ENCODE data around the gene MEP1A. TPM values are rescaled to one million over a fixed set of nuclear protein-coding genes. Genes with fewer than 3 reads are reported as not detected.

The MEP1A gene
- total RNA-seq, 2 donors from 2014 or later, result not detected

- Histone ChIP-seq H3K4me1 (no peaks in the 10 kb centered on the region), H3K27me3 (no peaks in the 10 kb centered on the region), H3K36me3 (no peaks in the 10 kb centered on the region), H3K27ac (no peak overlapping the region), H3K4me3 (no peak overlapping the region), H3K9me3 (no peaks in the 10 kb centered on the region)
- DNase-seq (ENCODE audit: low spot score), result no peak
- TF ChIP-seq, protein P1, sequence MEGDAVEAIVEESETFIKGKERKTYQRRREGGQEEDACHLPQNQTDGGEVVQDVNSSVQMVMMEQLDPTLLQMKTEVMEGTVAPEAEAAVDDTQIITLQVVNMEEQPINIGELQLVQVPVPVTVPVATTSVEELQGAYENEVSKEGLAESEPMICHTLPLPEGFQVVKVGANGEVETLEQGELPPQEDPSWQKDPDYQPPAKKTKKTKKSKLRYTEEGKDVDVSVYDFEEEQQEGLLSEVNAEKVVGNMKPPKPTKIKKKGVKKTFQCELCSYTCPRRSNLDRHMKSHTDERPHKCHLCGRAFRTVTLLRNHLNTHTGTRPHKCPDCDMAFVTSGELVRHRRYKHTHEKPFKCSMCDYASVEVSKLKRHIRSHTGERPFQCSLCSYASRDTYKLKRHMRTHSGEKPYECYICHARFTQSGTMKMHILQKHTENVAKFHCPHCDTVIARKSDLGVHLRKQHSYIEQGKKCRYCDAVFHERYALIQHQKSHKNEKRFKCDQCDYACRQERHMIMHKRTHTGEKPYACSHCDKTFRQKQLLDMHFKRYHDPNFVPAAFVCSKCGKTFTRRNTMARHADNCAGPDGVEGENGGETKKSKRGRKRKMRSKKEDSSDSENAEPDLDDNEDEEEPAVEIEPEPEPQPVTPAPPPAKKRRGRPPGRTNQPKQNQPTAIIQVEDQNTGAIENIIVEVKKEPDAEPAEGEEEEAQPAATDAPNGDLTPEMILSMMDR (IDR thresholded peaks at IDR 0.05), result peak; percentile 62 to 75
Measured at GRCh38 chr6:46781478-46782378, 11.5 kb upstream of the MEP1A start.

DNA sequence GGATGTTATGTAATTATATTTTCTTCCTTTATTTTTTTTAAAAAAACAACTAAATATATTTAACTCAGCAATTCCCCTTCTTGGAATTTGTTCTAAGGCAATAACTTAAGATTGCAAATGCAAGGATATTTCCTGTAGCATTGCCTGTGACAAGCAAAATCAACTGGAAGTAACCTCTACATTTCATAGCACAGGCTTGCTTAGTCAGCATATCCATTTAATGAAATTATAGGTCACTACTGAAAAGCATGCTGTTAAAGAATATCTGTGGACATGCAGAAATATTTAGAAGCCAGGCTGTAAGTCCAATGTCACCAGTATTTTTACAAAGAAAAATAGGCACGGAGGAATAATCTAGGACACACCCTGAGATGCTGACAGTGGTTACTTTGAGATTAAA, 8.7 kb upstream of the MEP1A start:
- Histone ChIP-seq H3K9me3 (no peaks in the 10 kb centered on the region), H3K36me3 (no peaks in the 10 kb centered on the region), H3K27ac (no peak overlapping the region), H3K4me3 (no peak overlapping the region), H3K27me3 (no peaks in the 10 kb centered on the region), H3K4me1 (no peaks in the 10 kb centered on the region)
- no peak for DNase-seq (ENCODE audit: low spot score)
- TF ChIP-seq, protein P1 (IDR thresholded peaks at IDR 0.05), result no peak

GRCh38 chr6:46787871-46788540, 5.2 kb upstream of the MEP1A start:
- H3K27me3 ChIP-seq, result no peaks in the 10 kb centered on the region
- H3K36me3 ChIP-seq, result no peaks in the 10 kb centered on the region
- no peak overlapping the region for H3K27ac ChIP-seq
- H3K9me3 ChIP-seq, result no peaks in the 10 kb centered on the region
- no peaks in the 10 kb centered on the region for H3K4me1 ChIP-seq
- TF ChIP-seq, protein P1 (IDR thresholded peaks at IDR 0.05), result no peak
- H3K4me3 ChIP-seq, result no peak overlapping the region
- no peak for DNase-seq (ENCODE audit: low spot score)

DNA sequence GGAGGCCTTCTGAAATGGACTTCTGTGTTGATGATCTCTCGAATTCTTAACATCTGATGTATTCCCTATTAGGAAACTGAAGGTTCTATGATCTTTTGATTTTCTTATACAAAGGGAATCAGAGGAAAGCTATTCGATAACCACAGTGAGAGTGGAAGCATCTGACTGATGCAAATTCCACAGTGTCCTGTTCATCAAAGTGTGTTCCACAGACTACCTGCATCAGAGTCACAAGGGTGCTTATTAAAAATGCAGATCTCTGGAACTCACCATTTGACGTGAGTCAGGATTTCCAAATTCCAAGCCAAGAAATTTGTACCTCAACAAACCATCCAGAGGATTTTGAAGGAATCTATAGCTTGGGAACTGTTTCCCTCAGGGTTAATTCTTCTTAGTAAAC, 4.4 kb upstream of the MEP1A start:
- DNase-seq (ENCODE audit: low spot score), result no peak
- Histone ChIP-seq H3K4me3 (no peak overlapping the region), H3K27me3 (no peaks in the 10 kb centered on the region), H3K9me3 (no peaks in the 10 kb centered on the region), H3K36me3 (no peaks in the 10 kb centered on the region), H3K27ac (no peak overlapping the region), H3K4me1 (no peaks in the 10 kb centered on the region)
- TF ChIP-seq, protein P1 (IDR thresholded peaks at IDR 0.05), result no peak

- TF ChIP-seq, protein P1 (IDR thresholded peaks at IDR 0.05), result no peak
- no peaks in the 10 kb centered on the region for H3K27me3 ChIP-seq
- no peaks in the 10 kb centered on the region for H3K9me3 ChIP-seq
Measured at GRCh38 chr6:46789434-46790354, 3.5 kb upstream of the MEP1A start.

More at GRCh38 chr6:46789434-46790354, 3.5 kb upstream of the MEP1A start:
- H3K36me3 ChIP-seq, result no peaks in the 10 kb centered on the region
- no peak overlapping the region for H3K27ac ChIP-seq
- H3K4me1 ChIP-seq, result no peaks in the 10 kb centered on the region
- no peak overlapping the region for H3K4me3 ChIP-seq
- no peak for DNase-seq (ENCODE audit: low spot score)

Measured in right atrium auricular region (tissue), 2 donors.